ENCODE results near the gene SEC16B. TPM values are rescaled to one million over a fixed set of nuclear protein-coding genes. Genes with fewer than 3 reads are reported as not detected.

Gene SEC16B
- total and polyA plus RNA-seq, 10 donors, result 2.9 to 15.4 (median 7.8) TPM

DNA sequence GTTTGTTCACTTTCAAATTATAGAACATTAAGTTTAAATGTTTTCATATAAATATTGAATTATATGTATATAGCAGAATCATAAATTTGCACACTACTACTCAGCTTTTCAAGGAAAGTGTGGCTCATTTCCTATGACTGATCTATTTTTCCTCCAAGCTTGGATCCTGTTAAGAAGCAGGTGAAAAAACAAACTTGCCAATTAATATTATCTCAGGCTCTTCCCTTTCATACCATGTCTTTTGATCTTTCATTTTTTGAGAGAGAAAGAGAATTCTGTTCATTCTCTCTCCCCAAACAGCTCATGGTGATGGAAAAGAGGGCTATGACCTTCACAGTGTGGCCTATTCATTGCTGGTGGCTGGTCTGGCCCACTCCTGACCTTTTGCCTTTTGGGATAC, 43.7 kb downstream of the SEC16B start:
- Histone ChIP-seq H3K27me3 (replicated peaks in 1 of 7) (no peaks in the 10 kb centered on the region), H3K4me1 (no peaks in the 10 kb centered on the region), H3K36me3 (peaks cover 0 to 9% (median 0%) of the 10 kb centered on the region in 6 donors), H3K9me3 (no peaks in the 10 kb centered on the region), H3K27ac (no peak overlapping the region), H3K4me3 (no peak overlapping the region)
- no peak for DNase-seq
- TF ChIP-seq POLR2A (IDR thresholded peaks at IDR 0.05) (no peak), POLR2AphosphoS5 (IDR thresholded peaks at IDR 0.05) (no peak), CTCF (IDR thresholded peaks at IDR 0.05 in 8 of 11, conservative IDR thresholded peaks at IDR 0.05 in 3 of 11) (no peak)
- intact Hi-C loops (cut with DNase I; ENCODE audit: low total_unique reads), result no loop called here

DNA sequence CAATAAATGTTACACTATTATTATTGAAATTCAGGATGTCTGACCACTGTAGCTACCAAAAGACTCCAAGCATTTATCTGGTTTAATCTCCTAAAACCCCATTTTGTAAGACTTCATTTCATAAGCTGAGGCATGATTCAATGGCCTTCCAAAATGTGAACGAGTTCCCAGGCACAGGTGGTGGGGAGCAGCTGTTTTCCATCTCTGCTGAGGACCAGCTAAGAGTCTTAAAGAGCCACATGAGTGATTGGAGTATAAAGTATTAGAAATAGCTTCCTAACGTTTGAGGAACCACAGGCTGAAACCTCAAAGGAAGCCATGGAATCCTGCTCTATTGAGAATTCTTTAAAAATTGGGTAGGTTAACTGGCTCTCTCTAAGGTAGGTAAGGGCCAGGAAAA, 44.9 kb downstream of the SEC16B start:
- Histone ChIP-seq H3K4me1 (no peaks in the 10 kb centered on the region), H3K36me3 (peaks cover 0 to 8% (median 0%) of the 10 kb centered on the region in 6 donors), H3K27ac (no peak overlapping the region), H3K4me3 (no peak overlapping the region), H3K9me3 (no peaks in the 10 kb centered on the region), H3K27me3 (replicated peaks in 1 of 7) (no peaks in the 10 kb centered on the region)
- DNase-seq, result no peak
- 27 to 36% (median 32%) methylated on average over 2 of the region's 2 CpGs for WGBS, 5 donors
- TF ChIP-seq POLR2A (IDR thresholded peaks at IDR 0.05) (no peak), CTCF (IDR thresholded peaks at IDR 0.05 in 8 of 11, conservative IDR thresholded peaks at IDR 0.05 in 3 of 11) (no peak), POLR2AphosphoS5 (IDR thresholded peaks at IDR 0.05) (no peak)
- intact Hi-C loops (cut with DNase I; ENCODE audit: low total_unique reads), result no loop called here

GRCh38 chr1:177923441-177923840, 46.4 kb downstream of the SEC16B start:
- H3K4me3 ChIP-seq, result no peak overlapping the region
- WGBS, 5 donors, result 76 to 81% (median 80%) methylated on average over 3 of the region's 3 CpGs
- H3K27ac ChIP-seq, result no peak overlapping the region
- DNase-seq, result no peak
- no peaks in the 10 kb centered on the region for H3K36me3 ChIP-seq
- no peaks in the 10 kb centered on the region for H3K27me3 ChIP-seq (replicated peaks in 1 of 7)
- H3K9me3 ChIP-seq, result no peaks in the 10 kb centered on the region
- intact Hi-C loops (cut with DNase I; ENCODE audit: low total_unique reads), result no loop called here
- TF ChIP-seq CTCF (IDR thresholded peaks at IDR 0.05 in 8 of 11, conservative IDR thresholded peaks at IDR 0.05 in 3 of 11) (no peak), POLR2AphosphoS5 (IDR thresholded peaks at IDR 0.05) (no peak), POLR2A (IDR thresholded peaks at IDR 0.05) (no peak)
- H3K4me1 ChIP-seq, result no peaks in the 10 kb centered on the region

DNA sequence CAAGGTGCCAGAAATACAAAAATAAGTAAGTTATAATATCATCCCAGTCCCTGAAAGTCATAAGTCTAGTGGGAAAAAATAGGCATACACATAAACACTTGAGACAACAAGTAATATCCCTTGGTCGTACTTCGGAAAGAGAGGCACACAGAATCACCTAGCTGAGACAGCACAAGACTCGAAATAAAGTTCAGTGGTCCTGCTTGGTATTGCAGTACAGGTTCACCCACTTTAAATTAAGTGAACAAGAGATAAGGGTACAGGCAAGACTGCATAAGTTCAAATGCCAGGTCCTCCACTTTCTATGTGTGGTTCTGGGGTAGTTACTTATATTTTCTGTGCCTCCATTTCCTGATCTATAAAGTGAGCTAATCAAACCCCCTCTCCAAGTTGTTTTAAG, 47.6 kb downstream of the SEC16B start:
- no peak for DNase-seq
- Histone ChIP-seq H3K9me3 (no peaks in the 10 kb centered on the region), H3K4me1 (no peaks in the 10 kb centered on the region), H3K4me3 (no peak overlapping the region), H3K27me3 (replicated peaks in 1 of 7) (no peaks in the 10 kb centered on the region), H3K36me3 (no peaks in the 10 kb centered on the region), H3K27ac (no peak overlapping the region)
- 84 to 94% (median 91%) methylated on average over 3 of the region's 3 CpGs for WGBS, 5 donors
- no peak for TF ChIP-seq CTCF (IDR thresholded peaks at IDR 0.05 in 8 of 11, conservative IDR thresholded peaks at IDR 0.05 in 3 of 11)
- TF ChIP-seq POLR2A (IDR thresholded peaks at IDR 0.05), result no peak
- no peak for TF ChIP-seq POLR2AphosphoS5 (IDR thresholded peaks at IDR 0.05)
- intact Hi-C loops (cut with DNase I; ENCODE audit: low total_unique reads), result no loop called here
